GM21447 (cell line): ENCODE data around the gene RNF148.

ENCODE experiments used
- ATAC-seq: cut with Tn5 transposase; IDR thresholded peaks from one replicate; pipeline ENCODE4 v1.9.1; 2021; ENCODE audit not compliant: unreplicated experiment

RNF148 gene

GRCh38 chr7:122702872-122703510 lies at the start of gene RNF148:
Gene RNF148, minus strand, starts transcription at chr7:122702922. Its CDS starts 172 bp downstream, at chr7:122702750.
- ATAC-seq, result no peak

GRCh38 chr7:122750389-122750788 lies 47.7 kb upstream of the RNF148 start:
- no peak for ATAC-seq

- ATAC-seq, result no peak
Measured at GRCh38 chr7:122748195-122748594, 45.5 kb upstream of the RNF148 start.

GRCh38 chr7:122746948-122747347 lies 44.2 kb upstream of the RNF148 start:
- ATAC-seq, result no peak

- ATAC-seq, result no peak
Measured at GRCh38 chr7:122743211-122743610, 40.5 kb upstream of the RNF148 start.

- no peak for ATAC-seq
Measured at GRCh38 chr7:122738947-122739346, 36.2 kb upstream of the RNF148 start.

- no peak for ATAC-seq
Measured at GRCh38 chr7:122736183-122736582, 33.5 kb upstream of the RNF148 start.

- no peak for ATAC-seq
Measured at GRCh38 chr7:122727759-122728158, 25.0 kb upstream of the RNF148 start.

- no peak for ATAC-seq
Measured at GRCh38 chr7:122727354-122727753, 24.6 kb upstream of the RNF148 start.

GRCh38 chr7:122726881-122727280 lies 24.2 kb upstream of the RNF148 start:
- ATAC-seq, result no peak

- ATAC-seq, result no peak
Measured at GRCh38 chr7:122724366-122724765, 21.6 kb upstream of the RNF148 start.

- no peak for ATAC-seq
Measured at GRCh38 chr7:122719010-122719578, 16.4 kb upstream of the RNF148 start.

- no peak for ATAC-seq
Measured at GRCh38 chr7:122717356-122718089, 14.8 kb upstream of the RNF148 start.

- no peak for ATAC-seq
Measured at GRCh38 chr7:122715183-122715582, 12.5 kb upstream of the RNF148 start.

GRCh38 chr7:122710916-122711315 lies 8.2 kb upstream of the RNF148 start:
- ATAC-seq, result no peak

GRCh38 chr7:122709930-122710646 lies 7.4 kb upstream of the RNF148 start:
- no peak for ATAC-seq

GRCh38 chr7:122706836-122707235 lies 4.1 kb upstream of the RNF148 start:
- no peak for ATAC-seq

- ATAC-seq, result no peak
Measured at GRCh38 chr7:122699017-122699416, 3.7 kb downstream of the RNF148 start, which contains the start of gene RNF133. Gene RNF133, minus strand, starts transcription at chr7:122699117. Its CDS starts 199 bp downstream, at chr7:122698918.

- no peak for ATAC-seq
Measured at GRCh38 chr7:122695816-122696215, 6.9 kb downstream of the RNF148 start.

- ATAC-seq, result no peak
Measured at GRCh38 chr7:122694697-122695096, 8.0 kb downstream of the RNF148 start.

GRCh38 chr7:122692769-122693309 lies 9.9 kb downstream of the RNF148 start:
- ATAC-seq, result no peak
